ENCODE data around the gene TK1.

The TK1 gene

DNA sequence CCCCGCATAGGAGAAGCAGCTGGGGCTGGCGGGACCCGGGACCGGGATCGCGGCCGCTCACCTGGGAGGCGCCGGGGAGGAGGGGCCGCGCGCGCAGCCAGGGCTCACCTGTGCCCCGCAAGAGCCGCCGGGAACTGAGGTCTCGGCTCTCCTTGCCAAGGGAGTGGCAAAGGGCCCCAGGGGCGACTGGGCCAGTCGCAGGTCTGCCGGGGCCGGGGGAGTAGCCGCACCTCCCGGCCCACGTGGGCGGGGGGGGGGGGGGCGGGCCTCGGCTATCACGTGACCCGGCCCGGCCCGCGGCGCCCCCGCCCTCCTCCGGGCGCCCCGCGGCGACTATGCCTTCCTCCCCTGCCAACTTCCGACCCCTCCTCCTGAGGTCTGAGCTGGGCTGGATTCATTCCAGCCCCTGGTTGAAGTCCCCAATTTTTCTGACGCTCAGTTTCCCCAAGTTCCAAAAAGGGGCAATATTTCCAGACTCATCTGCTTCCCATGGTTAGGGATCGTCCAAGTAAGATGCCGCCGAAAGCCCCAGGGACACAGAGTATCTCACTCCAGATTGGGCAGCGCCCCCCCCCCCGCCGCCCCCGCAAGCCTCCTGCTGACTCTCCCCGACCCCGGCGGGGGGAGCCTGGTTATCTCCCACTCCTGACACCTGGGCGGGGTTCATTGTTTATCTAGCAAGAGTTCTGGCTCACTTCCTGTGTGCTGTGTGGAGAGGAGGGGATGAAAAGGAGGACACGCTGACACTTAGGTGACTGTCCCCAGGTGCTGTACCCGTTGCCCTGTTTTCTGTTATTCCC lies 58.1 kb downstream of the TK1 start, which contains the start of gene TMC6:
TMC6 (minus strand) TSS at position 205 of the 800 bp plus-strand sequence. CDS start 1,923 bp downstream, outside the sequence.
- H3K27ac ChIP-seq: no peak within 1 kb of the TSS
- in situ Hi-C loops (cut with HindIII; ENCODE audit: low pct_ligation_motif_present, low sequenced_read_pairs): no loop called here
- no peaks in the 10 kb centered on the region for H3K36me3 ChIP-seq (replicated peaks)
- no peak for DNase-seq
- TF ChIP-seq, protein P1, sequence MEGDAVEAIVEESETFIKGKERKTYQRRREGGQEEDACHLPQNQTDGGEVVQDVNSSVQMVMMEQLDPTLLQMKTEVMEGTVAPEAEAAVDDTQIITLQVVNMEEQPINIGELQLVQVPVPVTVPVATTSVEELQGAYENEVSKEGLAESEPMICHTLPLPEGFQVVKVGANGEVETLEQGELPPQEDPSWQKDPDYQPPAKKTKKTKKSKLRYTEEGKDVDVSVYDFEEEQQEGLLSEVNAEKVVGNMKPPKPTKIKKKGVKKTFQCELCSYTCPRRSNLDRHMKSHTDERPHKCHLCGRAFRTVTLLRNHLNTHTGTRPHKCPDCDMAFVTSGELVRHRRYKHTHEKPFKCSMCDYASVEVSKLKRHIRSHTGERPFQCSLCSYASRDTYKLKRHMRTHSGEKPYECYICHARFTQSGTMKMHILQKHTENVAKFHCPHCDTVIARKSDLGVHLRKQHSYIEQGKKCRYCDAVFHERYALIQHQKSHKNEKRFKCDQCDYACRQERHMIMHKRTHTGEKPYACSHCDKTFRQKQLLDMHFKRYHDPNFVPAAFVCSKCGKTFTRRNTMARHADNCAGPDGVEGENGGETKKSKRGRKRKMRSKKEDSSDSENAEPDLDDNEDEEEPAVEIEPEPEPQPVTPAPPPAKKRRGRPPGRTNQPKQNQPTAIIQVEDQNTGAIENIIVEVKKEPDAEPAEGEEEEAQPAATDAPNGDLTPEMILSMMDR (IDR thresholded peaks at IDR 0.05; ENCODE audit: low read depth, low read length, missing control alignments): no peak
- peaks cover 8% of the 10 kb centered on the region for H3K27me3 ChIP-seq (replicated peaks)
- peak within 1 kb of the TSS; percentile 47 for H3K4me3 ChIP-seq (ENCODE audit: low read depth, low read length)

DNA sequence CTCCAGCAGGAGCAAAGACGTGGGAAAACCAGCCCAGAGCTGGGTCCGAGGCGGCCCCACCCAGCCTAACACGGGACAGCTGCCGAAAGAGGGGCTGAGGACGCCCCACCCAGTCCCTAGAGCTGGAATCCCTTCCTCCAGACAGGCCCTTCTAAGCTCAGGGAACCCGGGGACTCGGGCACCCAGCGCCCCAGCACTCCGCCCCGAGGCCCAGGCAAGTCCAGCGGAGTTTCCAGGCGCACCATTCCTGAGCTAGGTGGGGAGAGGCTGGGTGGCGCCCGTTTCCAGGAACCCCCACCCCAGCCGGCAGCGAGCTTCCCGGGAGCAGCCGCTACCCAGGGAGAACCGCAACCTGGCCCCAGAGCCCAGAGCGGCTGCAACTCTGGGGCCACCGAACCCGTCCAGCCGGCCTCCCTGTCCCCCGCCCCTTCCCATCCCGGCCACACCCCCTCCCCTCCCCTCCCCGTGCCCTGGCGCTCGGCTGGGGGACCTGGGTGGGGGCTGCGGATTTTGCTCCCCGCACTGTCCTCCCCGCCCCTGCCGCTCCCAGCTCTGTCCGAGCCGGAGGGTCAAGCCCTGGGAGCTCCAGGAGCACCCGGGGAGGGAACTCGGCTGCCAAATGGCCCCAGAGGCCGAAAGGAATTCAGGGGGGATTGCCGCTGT lies 58.8 kb downstream of the TK1 start:
- TF ChIP-seq, protein P1 (IDR thresholded peaks at IDR 0.05; ENCODE audit: low read depth, low read length, missing control alignments): no peak
- peaks cover 8% of the 10 kb centered on the region for H3K27me3 ChIP-seq (replicated peaks)
- DNase-seq: no peak
- H3K36me3 ChIP-seq (replicated peaks): peaks cover 3% of the 10 kb centered on the region
- peak overlapping the region; percentile 47 for H3K4me3 ChIP-seq (ENCODE audit: low read depth, low read length)
- in situ Hi-C loops (cut with HindIII; ENCODE audit: low pct_ligation_motif_present, low sequenced_read_pairs): no loop called here
- H3K27ac ChIP-seq: no peak overlapping the region

DNA sequence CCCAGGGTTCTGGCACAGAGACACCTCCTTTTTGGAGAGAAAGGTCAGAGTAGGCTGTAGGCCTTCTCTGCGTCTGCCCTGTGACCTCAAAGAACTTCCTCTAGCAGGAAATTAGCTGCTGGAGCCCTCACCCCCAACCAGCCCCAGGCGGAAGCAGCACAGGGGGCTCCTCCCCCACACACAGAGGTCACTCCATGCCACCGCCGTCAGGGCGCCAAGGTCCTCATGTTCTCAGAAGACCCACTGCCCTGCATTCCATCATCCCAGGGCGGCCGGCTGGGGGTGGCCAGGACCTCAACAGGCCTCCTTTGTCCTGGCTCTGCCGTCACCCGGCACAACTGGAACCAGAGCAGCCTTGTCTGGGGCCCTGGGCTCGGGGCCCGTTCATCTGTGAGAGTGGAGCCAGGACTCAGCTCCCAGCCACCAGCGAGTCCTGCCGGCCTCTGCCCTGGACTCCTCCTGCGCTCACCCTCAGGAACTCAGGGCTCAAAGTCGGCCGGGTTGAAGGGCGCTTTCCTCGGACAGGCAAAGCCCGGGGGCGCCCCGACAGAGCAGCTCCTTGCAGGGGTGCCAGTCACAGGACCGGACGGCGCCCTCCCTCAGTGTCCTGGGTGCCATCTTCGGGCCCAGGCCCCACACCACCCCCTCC lies 59.5 kb downstream of the TK1 start:
- in situ Hi-C loops (cut with HindIII; ENCODE audit: low pct_ligation_motif_present, low sequenced_read_pairs): no loop called here
- H3K36me3 ChIP-seq (replicated peaks): peaks cover 4% of the 10 kb centered on the region
- no peak for DNase-seq

DNA sequence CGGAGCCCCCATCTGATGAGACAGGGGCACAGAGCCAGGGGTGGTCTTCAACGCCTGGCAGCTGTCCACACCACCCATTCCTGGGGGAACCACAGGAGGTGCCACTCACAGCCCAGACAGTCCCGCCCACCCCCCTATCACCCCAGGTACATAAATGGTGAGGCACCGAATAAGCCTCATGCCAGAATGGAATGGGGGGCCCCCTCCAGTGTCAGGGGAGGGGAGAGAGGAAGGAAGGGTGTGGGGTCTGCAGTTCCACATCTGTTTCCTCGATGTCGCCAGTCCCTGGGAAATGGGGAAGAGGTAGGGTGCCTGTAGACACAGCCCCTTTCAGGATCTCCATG lies 60.0 kb downstream of the TK1 start:
- in situ Hi-C loops (cut with HindIII; ENCODE audit: low pct_ligation_motif_present, low sequenced_read_pairs): no loop called here
- H3K4me3 ChIP-seq (ENCODE audit: low read depth, low read length): no peak overlapping the region
- no peak overlapping the region for H3K27ac ChIP-seq
- H3K27me3 ChIP-seq (replicated peaks): peaks cover 8% of the 10 kb centered on the region
- TF ChIP-seq, protein P1 (IDR thresholded peaks at IDR 0.05; ENCODE audit: low read depth, low read length, missing control alignments): no peak
- H3K36me3 ChIP-seq (replicated peaks): peaks cover 4% of the 10 kb centered on the region
- no peak for DNase-seq

More for the DNA sequence above, 59.5 kb downstream of the TK1 start:
- Histone ChIP-seq H3K4me3 (ENCODE audit: low read depth, low read length) (peak overlapping the region; percentile 47), H3K27ac (no peak overlapping the region), H3K27me3 (replicated peaks) (peaks cover 8% of the 10 kb centered on the region)
- TF ChIP-seq, protein P1 (IDR thresholded peaks at IDR 0.05; ENCODE audit: low read depth, low read length, missing control alignments): no peak

DNA sequence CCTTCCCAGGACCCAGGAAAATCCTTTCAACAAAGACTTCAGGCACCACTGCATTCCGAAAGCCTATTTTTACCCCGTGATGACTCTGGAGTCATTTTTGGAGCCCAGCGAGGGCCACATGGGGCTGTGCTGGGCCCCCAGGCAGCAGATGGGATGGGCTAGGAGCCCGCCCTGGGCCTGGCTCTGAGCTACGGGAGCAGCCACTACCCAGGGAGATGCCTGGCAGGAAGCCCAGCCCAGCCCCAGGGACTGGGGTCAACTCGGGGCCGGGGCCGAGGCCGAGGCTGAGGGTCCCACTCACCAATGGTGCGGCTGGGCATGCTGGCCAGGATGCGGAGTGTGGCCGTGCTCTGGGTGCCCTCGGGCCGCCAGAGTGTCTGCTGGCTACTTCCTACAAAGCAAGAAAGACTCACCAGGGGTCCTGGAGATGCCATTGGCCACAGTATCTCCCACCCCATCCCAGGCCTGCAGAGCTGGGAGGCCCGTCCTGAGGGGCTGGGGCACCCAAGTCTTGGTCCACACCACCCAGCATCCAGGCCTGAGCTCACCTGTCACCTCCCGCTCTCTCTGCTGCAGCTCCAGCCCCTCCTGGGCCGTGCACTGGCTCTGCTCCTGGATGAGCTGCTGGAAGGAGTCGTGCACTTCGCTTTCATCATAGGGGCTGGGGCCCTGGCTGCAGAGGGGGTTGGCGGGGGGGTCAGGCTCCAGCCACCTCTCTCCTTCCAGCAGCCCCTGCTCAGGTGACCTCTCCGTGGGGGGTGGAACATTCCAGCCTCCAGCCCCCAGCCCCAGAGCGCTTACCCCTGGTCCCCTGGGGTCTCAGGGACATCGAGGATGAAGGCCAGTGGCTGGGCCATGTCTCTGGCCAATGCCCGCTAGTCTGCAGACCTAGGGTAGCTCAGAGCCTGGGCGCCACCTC lies 60.6 kb downstream of the TK1 start:
- H3K4me3 ChIP-seq (ENCODE audit: low read depth, low read length): no peak overlapping the region
- H3K27ac ChIP-seq: no peak overlapping the region
- peaks cover 4% of the 10 kb centered on the region for H3K36me3 ChIP-seq (replicated peaks)
- H3K27me3 ChIP-seq (replicated peaks): peaks cover 4% of the 10 kb centered on the region
- in situ Hi-C loops (cut with HindIII; ENCODE audit: low pct_ligation_motif_present, low sequenced_read_pairs): no loop called here
- TF ChIP-seq, protein P1 (IDR thresholded peaks at IDR 0.05; ENCODE audit: low read depth, low read length, missing control alignments): no peak
- no peak for DNase-seq

All from brain microvascular endothelial cell (primary cell).